Stomach smooth muscle (tissue), 2 donors: Measurements from ENCODE around the gene FANCC.

Experiments
- H3K27ac ChIP-seq: one replicate; pipeline ENCODE4 v1.7.0; 2013; ENCODE audit warnings: mild to moderate bottlenecking, low read length, inconsistent platforms
- H3K27me3 ChIP-seq, 2 donors: one replicate each; pipeline ENCODE4 v1.7.0; 2013; ENCODE audit warnings: low read length in 2 of 2; ENCODE audit not compliant: insufficient read depth in 2 of 2, control insufficient read depth in 1 of 2
- H3K36me3 ChIP-seq, 2 donors: one replicate each; pipeline ENCODE4 v1.7.0; 2013; ENCODE audit warnings: low read length in 2 of 2; ENCODE audit not compliant: control insufficient read depth in 2 of 2, insufficient read depth in 2 of 2
- H3K4me1 ChIP-seq: one replicate; pipeline ENCODE4 v1.7.0; 2013; ENCODE audit warnings: low read length; ENCODE audit not compliant: control insufficient read depth, insufficient read depth
- H3K4me3 ChIP-seq, 2 donors: one replicate each; pipeline ENCODE4 v1.7.0; 2013; ENCODE audit warnings: low read length in 2 of 2
- H3K9ac ChIP-seq, 2 donors: one replicate each; pipeline ENCODE4 v1.7.0; 2013; ENCODE audit warnings: low read length in 2 of 2, mild to moderate bottlenecking in 1 of 2
- H3K9me3 ChIP-seq, 2 donors: one replicate each; pipeline ENCODE4 v1.7.0; 2013; ENCODE audit warnings: low read length in 2 of 2; ENCODE audit not compliant: control insufficient read depth in 2 of 2
- donor health status: healthy.
- donor health status: Pancreatic carcinoma.

Gene FANCC

DNA sequence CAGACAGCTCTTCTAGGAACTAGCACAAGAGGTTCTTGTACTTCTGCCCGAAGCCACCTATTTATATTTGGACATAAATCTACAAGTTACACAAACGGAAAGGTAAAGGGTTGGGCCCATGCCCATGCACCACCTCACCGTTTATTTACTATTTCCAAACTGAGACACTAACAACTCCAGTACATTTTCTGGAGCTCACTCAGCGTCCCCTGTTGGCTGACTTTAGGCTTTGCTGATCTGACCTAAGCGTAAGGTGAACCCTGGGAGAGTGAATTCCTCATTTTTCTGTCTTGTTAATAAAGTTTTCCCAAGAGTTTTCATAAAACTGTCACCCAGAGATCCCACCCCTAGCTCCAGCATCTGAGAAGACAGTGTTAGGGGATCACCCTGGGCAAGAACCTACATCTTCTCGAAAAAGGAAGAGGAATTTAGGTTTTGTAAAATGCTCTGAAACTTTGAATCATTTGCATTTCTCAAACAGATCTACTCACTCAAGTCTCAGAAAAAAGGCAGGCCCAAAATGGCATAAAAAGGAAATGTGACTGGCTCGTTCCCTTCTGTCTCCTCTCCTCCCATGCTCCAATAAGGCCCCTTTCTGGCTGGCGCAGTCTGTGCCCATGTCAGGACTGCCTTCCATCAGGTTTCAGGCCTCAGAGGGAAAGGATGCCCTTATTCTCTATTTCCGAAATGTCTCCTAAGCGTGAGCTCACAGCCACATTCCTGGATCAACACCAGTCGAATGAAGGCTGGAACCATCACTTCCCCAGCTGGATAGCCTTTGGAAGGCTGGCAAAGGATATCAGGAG, 201.3 kb downstream of the FANCC start:
- peaks cover 21% of the 10 kb centered on the region for H3K4me1 ChIP-seq
- peaks cover 11 to 22% of the 10 kb centered on the region in 2 donors for H3K36me3 ChIP-seq
- H3K27ac ChIP-seq = peak overlapping the region; percentile 31
- H3K4me3 ChIP-seq = no peak overlapping the region
- no peaks in the 10 kb centered on the region for H3K27me3 ChIP-seq
- no peak overlapping the region for H3K9ac ChIP-seq
- no peaks in the 10 kb centered on the region for H3K9me3 ChIP-seq

DNA sequence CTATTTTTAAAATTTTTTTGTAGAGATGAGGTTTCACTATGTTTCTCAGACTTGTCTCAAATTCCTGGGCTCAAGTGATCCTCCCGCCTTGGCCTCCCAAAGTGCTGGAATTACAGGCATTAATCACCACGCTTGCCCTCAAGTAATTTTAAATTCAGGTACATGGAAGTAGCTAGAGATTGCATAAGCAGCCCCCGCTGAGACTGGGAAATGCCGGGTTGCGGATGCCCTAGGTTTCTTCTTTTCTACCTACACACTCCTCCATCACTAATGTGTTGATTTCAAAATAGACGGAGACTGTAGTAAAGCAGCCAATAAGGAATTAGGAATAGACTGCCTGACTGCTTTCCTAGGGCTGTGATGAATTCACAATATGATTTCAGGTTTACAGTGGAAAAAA, 202.4 kb downstream of the FANCC start:
- peaks cover 22 to 27% of the 10 kb centered on the region in 2 donors for H3K36me3 ChIP-seq
- no peak overlapping the region for H3K9ac ChIP-seq
- no peak overlapping the region for H3K4me3 ChIP-seq
- peaks cover 15% of the 10 kb centered on the region for H3K4me1 ChIP-seq
- H3K27ac ChIP-seq = no peak overlapping the region
- no peaks in the 10 kb centered on the region for H3K27me3 ChIP-seq
- no peaks in the 10 kb centered on the region for H3K9me3 ChIP-seq

DNA sequence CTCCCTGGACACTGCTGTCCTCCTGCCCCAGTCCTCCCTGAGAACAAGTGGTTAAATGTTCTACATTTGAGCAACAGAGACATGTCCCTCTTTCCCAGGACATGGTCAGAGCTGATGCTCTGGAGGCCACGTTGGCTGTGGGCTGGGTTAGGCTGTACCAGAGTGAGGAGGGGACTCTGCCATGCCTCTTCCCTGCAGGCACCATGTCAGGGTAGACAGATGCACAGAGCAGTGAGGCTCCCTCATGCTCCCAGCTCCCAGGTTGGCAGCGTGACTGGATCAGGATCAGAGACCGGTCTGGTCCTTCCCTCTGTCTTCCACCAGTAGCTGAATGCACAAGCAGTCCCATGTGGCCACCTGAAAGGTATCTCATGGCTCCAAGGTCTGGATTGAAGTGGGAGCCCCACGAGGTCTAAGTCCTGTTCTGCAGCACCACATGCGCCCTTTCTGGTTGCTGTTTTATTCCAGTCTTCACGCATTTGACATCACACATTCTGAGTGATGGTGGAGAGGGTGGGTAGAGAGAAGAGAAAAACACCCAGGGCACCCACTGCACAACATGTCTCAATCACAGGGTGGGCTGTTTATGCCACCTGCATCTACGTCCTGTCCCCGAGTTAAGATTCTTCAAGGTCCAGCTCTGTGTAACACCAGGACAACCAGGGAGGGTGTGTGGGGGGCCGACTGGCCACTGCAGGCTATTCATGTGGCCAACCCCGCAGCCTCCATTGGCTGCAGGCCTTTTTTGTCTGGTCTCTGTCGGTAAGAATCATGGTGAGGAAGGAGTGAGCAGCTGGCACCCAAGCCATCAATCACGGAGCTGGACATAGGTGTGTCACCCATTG, 204.9 kb downstream of the FANCC start:
- Histone ChIP-seq H3K27ac (peak overlapping the region; percentile 24), H3K4me1 (peaks cover 15% of the 10 kb centered on the region), H3K36me3 (peaks cover 34 to 36% of the 10 kb centered on the region in 2 donors), H3K4me3 (no peak overlapping the region), H3K9ac (no peak overlapping the region), H3K27me3 (no peaks in the 10 kb centered on the region), H3K9me3 (no peaks in the 10 kb centered on the region)

DNA sequence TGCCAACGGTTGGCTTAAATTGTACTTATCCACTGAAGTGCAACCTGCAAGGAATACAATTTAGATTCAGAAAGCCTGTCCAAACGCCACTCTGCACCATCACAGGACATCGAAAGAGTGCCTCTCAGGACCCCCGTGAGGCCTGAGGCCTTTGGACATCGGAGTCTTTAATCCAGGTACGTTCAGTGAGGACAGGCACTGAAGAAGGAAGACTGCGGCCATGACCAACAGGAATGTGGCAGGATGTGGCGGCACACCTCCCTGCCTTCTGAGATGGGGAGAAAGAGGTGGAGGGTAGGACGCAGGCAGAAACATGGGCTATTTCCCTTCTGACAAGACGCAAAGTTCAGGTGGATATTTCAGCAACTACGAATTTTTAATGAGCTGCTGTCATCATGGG, 205.8 kb downstream of the FANCC start:
- Histone ChIP-seq H3K9ac (no peak overlapping the region), H3K9me3 (no peaks in the 10 kb centered on the region), H3K4me3 (no peak overlapping the region), H3K4me1 (peaks cover 16% of the 10 kb centered on the region), H3K27me3 (no peaks in the 10 kb centered on the region), H3K36me3 (peaks cover 38 to 40% of the 10 kb centered on the region in 2 donors), H3K27ac (peak overlapping the region; percentile 24)

DNA sequence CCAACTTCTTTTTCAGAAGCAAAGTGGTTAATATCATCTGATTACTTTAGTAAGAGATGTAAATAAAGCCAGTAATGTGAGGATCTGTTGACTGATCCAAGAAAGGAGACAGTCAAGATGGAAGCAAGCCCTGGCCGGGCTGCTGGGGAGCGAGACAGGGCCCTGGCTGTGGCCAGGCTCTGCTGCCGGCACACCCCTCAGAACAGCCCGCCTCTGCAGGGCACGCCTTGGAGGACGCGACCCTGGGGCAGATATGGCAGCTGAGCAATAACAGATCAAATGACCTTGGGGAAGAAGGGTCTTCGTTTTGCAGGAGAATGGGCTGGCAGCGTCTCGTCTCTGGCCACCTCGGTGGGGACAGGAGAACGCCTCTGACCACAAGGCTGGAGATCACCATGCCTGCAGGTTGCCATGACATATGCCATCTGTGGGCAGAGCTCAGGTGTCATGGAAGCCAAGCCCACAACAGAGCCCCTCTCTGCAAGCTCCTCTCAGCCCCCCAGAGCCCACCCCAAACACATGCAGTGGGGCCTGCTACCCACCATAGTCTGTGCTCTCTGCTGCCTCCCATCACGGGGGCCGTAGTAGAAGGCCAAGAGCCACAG, 206.5 kb downstream of the FANCC start:
- Histone ChIP-seq H3K36me3 (peaks cover 38 to 44% of the 10 kb centered on the region in 2 donors), H3K27ac (no peak overlapping the region)

DNA sequence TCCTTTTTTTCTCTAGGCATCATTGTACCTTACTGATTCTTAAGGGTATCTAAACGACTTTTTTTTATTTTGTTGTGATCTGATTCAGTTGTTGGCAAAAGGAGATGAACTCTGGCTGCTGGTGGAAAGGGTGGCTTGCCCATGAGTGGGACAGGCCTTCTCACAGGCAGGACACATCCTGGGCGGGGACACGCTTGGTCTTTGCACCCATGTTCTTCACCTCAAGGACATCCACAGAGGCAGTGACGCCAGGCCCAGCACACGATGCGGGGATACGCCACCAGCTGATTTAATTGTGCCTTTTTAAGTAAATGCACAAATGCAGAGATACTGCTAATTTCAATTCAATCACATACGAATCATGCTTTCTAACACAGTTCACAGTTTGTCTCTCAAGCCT, 208.1 kb downstream of the FANCC start:
- H3K27ac ChIP-seq = no peak overlapping the region
- peaks cover 15% of the 10 kb centered on the region for H3K4me1 ChIP-seq
- no peaks in the 10 kb centered on the region for H3K9me3 ChIP-seq
- no peak overlapping the region for H3K9ac ChIP-seq
- H3K27me3 ChIP-seq = no peaks in the 10 kb centered on the region
- no peak overlapping the region for H3K4me3 ChIP-seq
- H3K36me3 ChIP-seq = peaks cover 38 to 50% of the 10 kb centered on the region in 2 donors

More for the DNA sequence above, 206.5 kb downstream of the FANCC start:
- H3K9ac ChIP-seq = no peak overlapping the region
- no peaks in the 10 kb centered on the region for H3K27me3 ChIP-seq
- H3K4me1 ChIP-seq = peaks cover 12% of the 10 kb centered on the region
- no peak overlapping the region for H3K4me3 ChIP-seq
- H3K9me3 ChIP-seq = no peaks in the 10 kb centered on the region

DNA sequence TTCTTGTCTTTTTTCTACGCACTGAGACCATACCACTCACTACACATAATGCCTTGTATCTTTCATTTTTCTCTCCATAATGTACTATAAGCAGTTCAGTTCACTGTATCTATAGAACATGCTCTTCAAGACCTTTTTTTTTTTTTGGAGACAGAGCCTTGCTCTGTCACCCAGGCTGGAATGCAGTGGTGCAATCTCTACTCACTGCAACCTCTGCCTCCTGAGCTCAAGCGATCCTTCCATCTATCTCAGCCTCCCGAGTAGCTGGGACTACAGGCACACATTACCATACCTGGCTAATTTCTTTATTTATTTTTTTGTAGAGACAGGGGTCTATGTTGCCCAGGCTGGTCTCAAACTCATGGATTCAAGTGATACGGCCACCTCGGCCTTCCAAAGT, 208.7 kb downstream of the FANCC start:
- H3K36me3 ChIP-seq = peaks cover 38 to 48% of the 10 kb centered on the region in 2 donors
- no peaks in the 10 kb centered on the region for H3K9me3 ChIP-seq
- no peak overlapping the region for H3K27ac ChIP-seq
- no peak overlapping the region for H3K9ac ChIP-seq
- peaks cover 22% of the 10 kb centered on the region for H3K4me1 ChIP-seq
- H3K4me3 ChIP-seq = no peak overlapping the region
- H3K27me3 ChIP-seq = no peaks in the 10 kb centered on the region

DNA sequence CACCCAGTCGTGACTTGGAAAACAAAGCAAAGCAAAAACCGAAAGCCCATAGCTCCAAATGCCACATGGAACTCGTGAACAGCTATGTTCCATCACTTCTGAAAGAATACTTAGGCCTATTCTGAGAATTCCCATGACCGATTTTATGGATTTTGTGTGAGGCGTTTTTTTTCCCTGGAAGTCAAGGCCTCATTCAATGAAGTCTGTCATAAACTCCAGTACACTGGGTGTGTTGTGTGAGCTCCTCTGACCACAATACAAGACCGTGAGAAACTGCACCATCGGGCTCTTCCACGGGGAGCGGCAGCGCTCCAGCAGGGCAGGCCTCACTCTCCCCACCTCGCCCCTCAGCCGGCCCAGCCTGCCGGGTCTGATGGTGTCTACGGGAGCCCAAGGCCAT, 209.5 kb downstream of the FANCC start:
- H3K9ac ChIP-seq = no peak overlapping the region
- H3K27me3 ChIP-seq = no peaks in the 10 kb centered on the region
- peaks cover 38 to 45% of the 10 kb centered on the region in 2 donors for H3K36me3 ChIP-seq
- peaks cover 30% of the 10 kb centered on the region for H3K4me1 ChIP-seq
- no peak overlapping the region for H3K27ac ChIP-seq
- H3K4me3 ChIP-seq = no peak overlapping the region
- no peaks in the 10 kb centered on the region for H3K9me3 ChIP-seq

DNA sequence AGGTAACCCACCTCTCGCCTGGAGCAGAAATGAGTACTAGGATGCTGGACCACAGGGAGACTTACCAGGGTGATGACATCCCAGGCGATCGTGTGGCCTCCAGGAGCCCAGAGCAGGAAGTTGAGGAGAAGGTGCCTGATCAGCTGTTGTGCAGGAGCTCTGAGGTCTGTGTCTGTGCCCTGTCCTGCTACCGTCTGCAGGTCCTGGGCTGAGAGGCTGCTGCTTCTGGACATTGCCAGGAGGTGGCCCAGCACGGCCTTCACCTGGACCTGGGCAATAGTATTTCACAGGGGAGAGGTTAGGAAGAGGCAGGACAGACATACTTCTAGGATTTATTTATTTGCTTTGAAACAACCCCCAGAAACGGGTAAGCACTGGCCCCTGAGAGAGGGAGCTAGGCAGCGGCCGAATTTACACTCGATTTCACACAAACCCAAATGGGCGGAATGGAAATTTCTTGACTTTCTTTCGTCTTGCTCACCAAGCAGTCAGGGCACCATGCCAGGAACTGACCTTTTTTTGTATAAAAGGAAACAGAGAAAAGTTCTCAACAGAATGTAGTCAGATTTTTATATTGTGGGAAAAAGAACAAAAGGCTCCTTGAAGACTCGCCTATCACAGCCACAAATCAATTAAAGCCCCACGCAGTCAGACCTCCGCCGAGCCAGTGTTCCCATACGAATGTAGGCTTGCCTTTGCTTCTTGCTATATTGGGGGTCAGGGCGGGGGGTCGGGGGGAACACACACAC, 210.3 kb downstream of the FANCC start:
- no peak overlapping the region for H3K9ac ChIP-seq
- peaks cover 32 to 38% of the 10 kb centered on the region in 2 donors for H3K36me3 ChIP-seq
- no peak overlapping the region for H3K4me3 ChIP-seq
- peaks cover 37% of the 10 kb centered on the region for H3K4me1 ChIP-seq
- H3K27me3 ChIP-seq = no peaks in the 10 kb centered on the region
- H3K9me3 ChIP-seq = no peaks in the 10 kb centered on the region
- peak overlapping the region; percentile 58 for H3K27ac ChIP-seq
